Right atrium auricular region (tissue), 2 donors: ENCODE results near the gene PLEKHG4. TPM values are rescaled to one million over a fixed set of nuclear protein-coding genes. Genes with fewer than 3 reads are reported as not detected.

Experiments
- DNase-seq: peaks from one replicate; pipeline ENCODE4 v3.0.0-alpha.2; 2019; ENCODE audit warnings: low spot score
- H3K27ac ChIP-seq, 2 donors: fragments of 200-600 bp; sonication (generic); 1 replicate in 1 of 2; 2 replicates in 1 of 2; pipeline ENCODE4 v1.5.1; 2016 to 2019
- H3K27me3 ChIP-seq, 2 donors: fragments of 200-600 bp; sonication (generic); one replicate each; pipeline versions ENCODE4 v1.5.1 to v1.6.0; 2017 to 2019
- H3K36me3 ChIP-seq: fragments of 200-600 bp; sonication (generic); one replicate; pipeline ENCODE4 v1.5.1; 2016
- H3K4me1 ChIP-seq, 2 donors: fragments of 200-600 bp; sonication (generic); one replicate each; pipeline versions ENCODE4 v1.5.1 to v1.6.0; 2017 to 2019
- H3K4me3 ChIP-seq, 2 donors: fragments of 200-600 bp; sonication (generic); 1 replicate in 1 of 2; 2 replicates in 1 of 2; pipeline ENCODE4 v1.5.1; 2017 to 2019; ENCODE audit warnings: mild to moderate bottlenecking in 1 of 2, moderate library complexity in 1 of 2
- H3K9me3 ChIP-seq, 2 donors: fragments of 200-600 bp; sonication (generic); one replicate each; pipeline ENCODE4 v1.5.1; 2019
- CTCF ChIP-seq, 2 donors: fragments of 200-600 bp; sonication (generic); IDR thresholded peaks; one replicate each; pipeline ENCODE4 v1.5.1; 2019; ENCODE audit warnings: antibody characterized with exemption in 2 of 2
- total RNA-seq, 2 donors: library from RNA; depleted of rRNA; stranded (reverse); fragments of >200 nt; gene quantifications; one replicate each; pipeline ENCODE4 v1.1.0, GENCODE V29; 2016

Gene PLEKHG4
- total RNA-seq, 2 donors from 2014 or later: 1.1 to 3.9 TPM

GRCh38 chr16:67252609-67253497 lies 26.5 kb upstream of the PLEKHG4 start:
- DNase-seq: no peak
- no peak overlapping the region for H3K27ac ChIP-seq
- no peak for TF ChIP-seq CTCF (IDR thresholded peaks at IDR 0.05)
- no peaks in the 10 kb centered on the region for H3K36me3 ChIP-seq
- no peaks in the 10 kb centered on the region for H3K27me3 ChIP-seq
- H3K4me3 ChIP-seq: no peak overlapping the region
- peaks cover 0 to 21% of the 10 kb centered on the region in 2 donors for H3K4me1 ChIP-seq
- H3K9me3 ChIP-seq: no peaks in the 10 kb centered on the region

GRCh38 chr16:67254801-67255552 lies 24.4 kb upstream of the PLEKHG4 start:
- no peak for DNase-seq
- no peak for TF ChIP-seq CTCF (IDR thresholded peaks at IDR 0.05)
- no peak overlapping the region for H3K27ac ChIP-seq
- H3K36me3 ChIP-seq: no peaks in the 10 kb centered on the region
- H3K4me1 ChIP-seq: peaks cover 0 to 1% of the 10 kb centered on the region in 2 donors
- H3K9me3 ChIP-seq: no peaks in the 10 kb centered on the region
- no peaks in the 10 kb centered on the region for H3K27me3 ChIP-seq
- H3K4me3 ChIP-seq: no peak overlapping the region

GRCh38 chr16:67255553-67256221 lies 23.6 kb upstream of the PLEKHG4 start:
- TF ChIP-seq CTCF (IDR thresholded peaks at IDR 0.05): no peak
- H3K27ac ChIP-seq: no peak overlapping the region

GRCh38 chr16:67256701-67257230 lies 22.6 kb upstream of the PLEKHG4 start:
- DNase-seq: no peak
- no peak for TF ChIP-seq CTCF (IDR thresholded peaks at IDR 0.05)
- H3K4me1 ChIP-seq: no peaks in the 10 kb centered on the region
- H3K36me3 ChIP-seq: no peaks in the 10 kb centered on the region
- no peaks in the 10 kb centered on the region for H3K9me3 ChIP-seq
- H3K27ac ChIP-seq: no peak overlapping the region
- no peak overlapping the region for H3K4me3 ChIP-seq
- no peaks in the 10 kb centered on the region for H3K27me3 ChIP-seq

More at GRCh38 chr16:67255553-67256221, 23.6 kb upstream of the PLEKHG4 start:
- H3K4me1 ChIP-seq: no peaks in the 10 kb centered on the region
- H3K27me3 ChIP-seq: no peaks in the 10 kb centered on the region
- H3K36me3 ChIP-seq: no peaks in the 10 kb centered on the region
- H3K9me3 ChIP-seq: no peaks in the 10 kb centered on the region
- H3K4me3 ChIP-seq: no peak overlapping the region
- DNase-seq: no peak

- H3K27me3 ChIP-seq: no peaks in the 10 kb centered on the region
- H3K36me3 ChIP-seq: no peaks in the 10 kb centered on the region
- TF ChIP-seq CTCF (IDR thresholded peaks at IDR 0.05): no peak
- H3K9me3 ChIP-seq: no peaks in the 10 kb centered on the region
- H3K4me3 ChIP-seq: no peak overlapping the region
- H3K4me1 ChIP-seq: no peaks in the 10 kb centered on the region
- DNase-seq: no peak
- no peak overlapping the region for H3K27ac ChIP-seq
Observed at GRCh38 chr16:67257486-67258160, 21.7 kb upstream of the PLEKHG4 start.
